Activated CD4-positive, alpha-beta T cell treated with anti-CD3 and anti-CD28 coated beads, Interleukin-2, amount 50 U/mL, for 4 hours (primary cell): ENCODE results near the gene THBS3.
"Not testable (repeated sequence)": the region's sequence is repeated elsewhere in the genome, so short reads cannot be mapped to it uniquely, and the experiment has no call there.

ENCODE experiments used
- DNase-seq, 2 experiments: peaks; one replicate each; pipeline ENCODE4 v3.0.0-alpha.2; 2020

THBS3 gene

GRCh38 chr1:155207806-155208540 is at the start of gene THBS3:
THBS3 (minus strand) TSS chr1:155207897; CDS start chr1:155207876, 21 bp downstream.
- no peak for DNase-seq

- no peak for DNase-seq
These were observed 48.6 kb upstream of the THBS3 start for GRCh38 chr1:155256058-155256852.

DNA sequence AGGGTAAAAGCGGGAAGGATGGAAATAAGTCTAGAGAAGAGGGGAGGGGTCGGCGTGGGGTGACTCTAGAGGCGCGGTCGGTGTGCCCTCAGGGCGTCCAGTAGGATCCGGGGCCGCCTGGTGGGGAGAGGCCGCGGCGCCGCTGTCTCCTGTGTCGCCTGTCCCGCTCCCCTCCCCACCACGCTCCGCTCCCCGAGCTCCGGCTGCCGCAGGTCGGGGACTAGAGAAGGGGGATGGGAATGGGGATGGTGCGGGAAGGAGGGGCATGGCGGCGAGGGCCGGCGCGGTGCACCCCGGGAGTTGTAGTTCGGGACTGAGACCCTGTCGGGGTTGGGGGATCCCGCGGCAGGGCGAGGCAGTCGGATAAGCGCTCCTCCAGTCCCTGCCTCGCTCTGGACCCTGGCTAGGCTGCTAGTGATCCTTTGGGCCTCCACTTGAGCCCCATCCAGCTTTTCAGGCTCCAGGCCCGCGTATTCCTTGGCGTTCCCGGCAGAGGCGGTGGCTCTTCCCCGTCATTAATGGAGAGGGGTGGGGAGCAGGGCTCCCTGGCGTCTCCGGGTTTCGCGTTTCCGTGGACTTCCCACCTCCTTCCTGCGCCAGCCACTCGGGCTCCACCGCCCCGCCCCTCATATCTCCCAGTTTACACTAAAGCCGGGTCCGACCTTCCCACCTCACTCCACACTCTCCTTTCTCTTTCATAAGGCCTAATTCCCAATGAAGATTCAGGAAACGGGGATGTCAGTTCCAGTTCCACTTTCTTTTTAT is 47.7 kb upstream of the THBS3 start, which contains the start of gene ENTREP3:
TSS of gene ENTREP3 (minus strand) at position 241 of the 765 bp plus-strand sequence. CDS start 606 bp downstream, outside the sequence.
- peak; percentile 69 to 72 for DNase-seq

GRCh38 chr1:155254714-155255242 is 47.1 kb upstream of the THBS3 start:
- DNase-seq: no peak

GRCh38 chr1:155254228-155254713 is 46.6 kb upstream of the THBS3 start:
- no peak for DNase-seq

- DNase-seq: no peak
These were observed 46.1 kb upstream of the THBS3 start for GRCh38 chr1:155253797-155254196.

DNA sequence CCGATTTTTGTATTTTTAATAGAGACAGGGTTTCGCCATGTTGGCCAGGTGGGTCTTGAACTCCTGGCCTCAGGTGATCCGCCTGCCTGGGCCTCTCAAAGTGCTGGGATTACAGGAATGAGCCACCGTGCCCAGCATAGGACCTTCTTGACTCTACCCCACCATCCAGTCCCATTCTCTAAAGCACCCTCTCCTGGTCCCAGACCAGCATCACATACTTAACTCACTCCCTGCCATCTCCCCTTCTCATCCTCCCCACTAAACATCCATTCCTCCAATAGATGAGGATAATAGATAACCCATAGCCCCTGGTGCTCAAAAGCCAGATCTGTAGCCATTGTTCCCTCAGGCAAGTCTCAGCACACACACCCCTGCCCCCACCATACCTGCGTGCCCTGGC is 45.5 kb upstream of the THBS3 start:
- no peak for DNase-seq

DNA sequence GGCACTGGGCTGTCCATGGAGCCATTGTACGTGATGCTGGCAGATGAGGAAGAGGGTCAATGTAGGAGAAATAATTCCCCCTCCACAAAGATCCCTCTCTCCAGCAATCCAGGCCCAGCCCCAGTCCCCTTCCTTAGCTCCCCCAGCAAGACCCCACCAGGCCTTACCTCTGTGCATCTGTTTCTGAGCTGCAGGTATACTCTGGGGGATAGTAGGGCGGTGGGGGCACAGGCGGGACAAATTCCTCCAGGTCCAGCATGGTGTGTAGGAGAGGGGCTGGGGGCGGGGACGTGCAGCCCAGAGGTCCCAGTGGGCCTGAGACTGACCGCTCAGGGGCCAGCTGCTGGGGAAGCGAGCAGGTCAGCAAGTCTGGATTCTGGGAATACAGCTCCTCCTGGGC is 43.9 kb upstream of the THBS3 start:
- DNase-seq: no peak

GRCh38 chr1:155250633-155251449 is 43.1 kb upstream of the THBS3 start:
- DNase-seq: peak; percentile 96

DNA sequence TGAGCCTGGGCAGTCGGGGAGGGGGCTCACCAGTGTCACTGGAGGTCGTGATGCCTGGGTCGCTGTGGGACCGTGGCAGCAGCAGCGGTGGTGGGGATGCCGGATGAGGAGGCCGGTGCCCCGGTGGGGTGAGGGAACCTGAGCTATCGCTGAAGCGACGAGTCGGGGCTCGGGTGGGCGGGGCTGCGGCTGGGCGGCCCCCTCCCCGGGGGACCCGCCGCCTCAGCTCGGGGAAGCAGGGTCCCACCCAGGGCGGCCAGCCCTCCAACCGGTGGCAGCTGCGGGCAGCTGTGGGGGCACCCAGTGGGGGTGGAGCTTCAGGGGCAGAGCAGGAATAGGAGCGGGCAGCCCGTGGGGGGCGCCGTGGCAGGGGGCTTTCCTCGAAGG is 42.5 kb upstream of the THBS3 start:
- no peak for DNase-seq

GRCh38 chr1:155247667-155248553 is 40.2 kb upstream of the THBS3 start:
- DNase-seq: no peak

GRCh38 chr1:155246796-155247195 is 39.1 kb upstream of the THBS3 start:
- DNase-seq: not testable (repeated sequence)

GRCh38 chr1:155245163-155245524 is 37.4 kb upstream of the THBS3 start:
- DNase-seq: no peak

- DNase-seq: peak; percentile 79 to 85
These were observed 36.9 kb upstream of the THBS3 start for GRCh38 chr1:155244368-155245162.

- DNase-seq: no peak
These were observed 35.2 kb upstream of the THBS3 start for GRCh38 chr1:155242805-155243358.

DNA sequence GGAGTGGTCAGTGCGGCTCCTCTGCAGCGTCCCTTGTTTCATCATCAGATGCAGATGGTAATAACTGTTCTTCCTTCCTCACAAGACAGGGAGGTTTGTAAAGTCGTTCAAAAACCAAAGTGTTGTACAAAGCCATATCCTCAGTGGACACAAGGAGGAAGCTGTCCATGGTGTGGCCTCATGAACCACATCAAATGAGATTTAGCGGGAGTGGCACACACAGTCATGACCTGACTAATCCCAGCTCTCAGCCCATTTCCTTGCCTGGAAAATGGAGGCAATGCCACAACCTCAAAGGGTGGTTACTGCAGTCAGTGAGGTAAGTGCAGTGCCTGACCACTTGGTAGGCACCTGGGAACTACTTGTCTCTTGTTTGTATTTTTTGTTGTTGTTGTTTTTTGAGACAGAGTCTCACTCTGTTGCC is 34.2 kb upstream of the THBS3 start:
- no peak for DNase-seq

DNA sequence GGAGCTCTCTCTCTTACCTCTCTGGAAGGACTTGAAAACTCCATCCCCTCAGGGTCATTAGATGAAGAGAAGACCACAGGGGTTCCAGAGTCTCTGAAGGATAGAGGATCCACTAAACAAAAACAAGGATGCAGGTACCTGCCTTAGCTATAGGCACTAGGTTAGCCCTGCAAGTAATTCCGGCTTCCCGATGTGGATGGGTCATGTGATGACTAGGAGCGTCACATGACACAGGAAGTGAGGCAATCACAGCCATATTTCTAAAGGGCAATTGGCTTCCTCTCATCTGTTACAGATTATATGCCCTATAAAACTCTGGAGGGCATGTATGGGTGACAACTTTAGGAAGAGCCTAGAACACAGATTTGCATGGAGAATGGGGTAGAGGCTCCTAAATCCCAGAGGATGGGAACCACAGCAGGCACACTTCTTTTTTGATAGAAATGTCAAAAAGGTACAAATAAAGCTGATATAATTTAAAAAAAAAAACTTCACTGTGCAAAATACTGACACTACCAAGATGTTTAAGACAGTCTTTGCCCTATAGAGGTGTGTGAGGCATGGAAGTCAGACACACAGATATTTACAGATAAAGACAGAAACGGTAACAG is 33.5 kb upstream of the THBS3 start:
- DNase-seq: peak; percentile 50 to 53

DNA sequence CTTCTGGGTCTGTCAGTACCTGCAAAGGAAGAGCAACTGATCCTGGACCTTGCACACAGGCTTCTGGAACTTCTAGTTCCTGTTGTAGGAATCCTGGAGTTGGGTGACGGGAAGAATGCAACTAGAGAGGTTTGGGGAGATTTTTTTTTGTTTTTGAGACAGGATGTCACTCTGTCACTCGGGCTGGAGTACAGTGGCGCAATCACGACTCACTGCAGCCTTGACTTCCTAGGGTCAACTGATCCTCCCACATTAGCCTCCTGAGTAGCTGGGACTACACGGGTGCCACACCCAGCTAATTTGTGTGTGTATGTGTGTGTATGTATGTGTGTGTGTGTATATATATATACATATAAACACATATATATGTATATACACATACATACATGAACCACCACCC is 28.8 kb upstream of the THBS3 start:
- DNase-seq: no peak

DNA sequence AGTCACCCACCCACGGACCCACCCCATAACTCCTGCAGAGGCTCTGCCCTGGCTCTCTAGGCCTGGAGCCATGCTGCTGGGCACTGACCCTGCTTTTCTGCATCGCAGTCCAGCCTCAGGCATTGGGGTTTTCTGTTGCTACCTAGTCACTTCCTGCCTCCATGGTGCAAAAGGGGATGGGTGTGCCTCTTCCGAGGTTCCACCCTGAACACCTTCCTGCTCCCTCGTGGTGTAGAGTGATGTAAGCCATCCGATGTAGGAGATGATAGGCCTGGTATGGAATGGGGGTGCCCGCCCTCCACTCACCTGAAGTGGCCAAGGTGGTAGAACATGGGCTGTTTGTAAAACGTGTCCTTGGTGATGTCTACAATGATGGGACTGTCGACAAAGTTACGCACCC is 27.7 kb upstream of the THBS3 start:
- not testable (repeated sequence) for DNase-seq
